COLO829 (cell line): ENCODE measurements around the gene ARHGAP27.
"Not testable (repeated sequence)": the region's sequence is repeated elsewhere in the genome, so short reads cannot be mapped to it uniquely, and the experiment has no call there.

ENCODE experiments used
- DNase-seq: peaks from one replicate; pipeline ENCODE4 v3.0.0; 2012; ENCODE audit warnings: low spot score

The ARHGAP27 gene, protein sequence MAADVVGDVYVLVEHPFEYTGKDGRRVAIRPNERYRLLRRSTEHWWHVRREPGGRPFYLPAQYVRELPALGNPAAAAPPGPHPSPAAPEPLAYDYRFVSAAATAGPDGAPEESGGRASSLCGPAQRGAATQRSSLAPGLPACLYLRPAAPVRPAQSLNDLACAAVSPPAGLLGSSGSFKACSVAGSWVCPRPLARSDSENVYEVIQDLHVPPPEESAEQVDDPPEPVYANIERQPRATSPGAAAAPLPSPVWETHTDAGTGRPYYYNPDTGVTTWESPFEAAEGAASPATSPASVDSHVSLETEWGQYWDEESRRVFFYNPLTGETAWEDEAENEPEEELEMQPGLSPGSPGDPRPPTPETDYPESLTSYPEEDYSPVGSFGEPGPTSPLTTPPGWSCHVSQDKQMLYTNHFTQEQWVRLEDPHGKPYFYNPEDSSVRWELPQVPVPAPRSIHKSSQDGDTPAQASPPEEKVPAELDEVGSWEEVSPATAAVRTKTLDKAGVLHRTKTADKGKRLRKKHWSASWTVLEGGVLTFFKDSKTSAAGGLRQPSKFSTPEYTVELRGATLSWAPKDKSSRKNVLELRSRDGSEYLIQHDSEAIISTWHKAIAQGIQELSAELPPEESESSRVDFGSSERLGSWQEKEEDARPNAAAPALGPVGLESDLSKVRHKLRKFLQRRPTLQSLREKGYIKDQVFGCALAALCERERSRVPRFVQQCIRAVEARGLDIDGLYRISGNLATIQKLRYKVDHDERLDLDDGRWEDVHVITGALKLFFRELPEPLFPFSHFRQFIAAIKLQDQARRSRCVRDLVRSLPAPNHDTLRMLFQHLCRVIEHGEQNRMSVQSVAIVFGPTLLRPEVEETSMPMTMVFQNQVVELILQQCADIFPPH

DNA sequence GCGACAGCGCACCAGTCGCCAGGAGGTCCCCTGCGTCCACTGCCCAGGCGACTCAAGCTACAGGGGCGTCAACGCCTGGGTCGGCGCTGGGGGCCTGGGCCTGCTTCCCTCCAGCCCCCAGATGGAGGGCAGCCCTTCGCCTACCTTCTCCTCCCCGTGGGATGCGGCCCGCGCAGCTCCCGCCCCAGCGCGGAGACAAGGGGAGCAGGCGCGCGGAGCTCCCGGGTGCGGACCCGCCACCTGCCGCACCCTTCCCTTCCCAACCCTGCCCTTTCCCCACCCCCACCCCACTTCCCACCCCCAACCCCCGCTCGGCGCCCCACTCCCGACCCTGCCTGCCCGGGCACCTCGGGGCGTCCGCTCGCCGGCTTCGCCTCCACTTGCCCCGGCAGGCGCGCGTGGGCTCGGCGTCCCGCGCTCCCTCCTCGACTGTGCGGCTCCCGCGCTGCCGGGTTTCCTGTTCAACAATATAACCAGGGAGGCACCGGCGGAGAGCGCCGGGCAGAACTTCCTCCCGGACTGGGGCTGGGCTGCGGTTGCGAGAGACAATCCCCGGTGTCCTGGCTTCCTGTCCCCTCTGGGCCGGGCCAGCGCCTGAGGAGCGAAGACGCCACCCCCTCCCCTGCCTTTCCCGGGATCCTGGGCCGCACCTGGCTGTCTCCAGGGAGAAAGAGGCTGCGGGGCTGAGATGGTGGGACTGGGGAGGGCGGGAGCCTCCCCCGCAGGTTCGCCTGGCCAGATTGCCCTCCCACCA lies at the start of gene ARHGAP27:
TSS of gene ARHGAP27 (minus strand) at position 466 of the 754 bp plus-strand sequence. CDS start 2,591 bp downstream, outside the sequence.
- DNase-seq, result no peak

DNA sequence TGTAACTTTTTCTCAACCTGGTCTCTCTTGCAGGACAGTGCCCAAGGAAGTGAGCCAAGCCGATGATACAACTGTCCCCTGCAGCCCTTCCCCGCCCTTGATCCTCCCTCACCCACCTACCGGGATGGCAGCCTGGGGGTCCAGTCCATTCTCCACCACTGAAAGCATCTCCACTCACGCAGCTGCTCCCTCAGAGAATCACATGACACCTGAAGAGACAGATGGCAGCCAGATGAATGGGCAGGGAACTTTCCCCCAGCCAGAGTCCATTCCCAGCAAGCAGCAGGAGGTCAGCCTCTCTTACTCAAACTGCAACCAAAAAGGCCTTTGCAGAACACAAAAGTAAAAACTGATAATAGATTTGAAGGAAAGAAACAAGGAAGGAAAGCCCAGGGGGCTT lies 49.6 kb upstream of the ARHGAP27 start:
- not testable (repeated sequence) for DNase-seq

DNA sequence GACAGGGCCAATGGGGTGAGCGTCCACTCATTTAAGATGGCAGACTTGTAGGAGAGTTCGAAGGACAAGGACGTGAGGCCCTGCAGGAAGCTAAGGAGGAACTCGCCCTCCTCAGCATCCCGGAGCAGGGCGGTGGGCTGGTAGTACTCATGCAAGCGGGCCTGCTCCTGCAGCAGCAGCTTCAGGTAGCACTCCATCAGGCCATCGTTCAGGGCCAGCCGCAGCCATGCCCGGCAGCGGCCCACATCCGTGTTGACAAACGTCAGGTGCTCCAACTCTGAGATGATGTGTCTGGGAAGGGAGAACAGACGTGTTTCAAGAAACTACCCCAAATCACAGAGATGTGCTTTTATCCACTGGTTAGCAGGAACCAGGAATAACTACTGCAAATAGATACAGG lies 42.8 kb upstream of the ARHGAP27 start:
- DNase-seq, result not testable (repeated sequence)

DNA sequence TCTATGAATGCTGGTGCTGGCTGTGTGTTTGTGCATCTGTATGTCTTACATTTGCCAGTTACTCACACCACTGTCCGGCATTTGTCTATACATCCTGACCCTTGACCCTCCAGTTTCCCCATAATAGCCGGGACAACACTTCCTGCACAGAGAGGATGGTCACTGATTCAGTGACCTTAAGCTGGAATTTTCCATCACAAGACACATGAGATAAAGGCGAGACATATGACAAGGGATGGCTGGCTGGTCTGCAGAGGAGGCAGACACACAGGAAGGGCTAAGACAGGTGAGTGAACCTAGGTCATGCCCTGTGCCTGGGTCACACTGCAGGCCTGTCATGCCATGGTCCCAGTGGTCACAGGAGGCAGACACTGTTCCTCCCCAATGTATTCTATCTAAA lies 39.6 kb upstream of the ARHGAP27 start:
- not testable (repeated sequence) for DNase-seq

DNA sequence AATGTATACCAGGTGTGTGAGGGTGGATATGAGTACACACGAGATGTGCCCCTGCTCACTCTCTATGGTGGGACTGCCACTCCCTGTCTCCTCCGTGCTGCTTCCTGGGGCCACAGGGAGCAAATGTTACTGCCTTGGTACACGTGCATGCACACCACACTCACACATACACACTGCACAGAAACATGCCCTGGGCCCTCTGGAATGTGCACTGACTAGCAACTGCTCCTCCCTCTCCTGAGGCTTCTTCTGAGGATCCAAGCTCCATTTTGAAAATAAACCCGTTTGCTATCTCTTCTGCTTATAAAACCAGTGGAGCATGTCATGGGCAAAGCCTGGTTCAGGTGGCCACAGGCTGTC lies 36.5 kb upstream of the ARHGAP27 start:
- DNase-seq, result not testable (repeated sequence)

DNA sequence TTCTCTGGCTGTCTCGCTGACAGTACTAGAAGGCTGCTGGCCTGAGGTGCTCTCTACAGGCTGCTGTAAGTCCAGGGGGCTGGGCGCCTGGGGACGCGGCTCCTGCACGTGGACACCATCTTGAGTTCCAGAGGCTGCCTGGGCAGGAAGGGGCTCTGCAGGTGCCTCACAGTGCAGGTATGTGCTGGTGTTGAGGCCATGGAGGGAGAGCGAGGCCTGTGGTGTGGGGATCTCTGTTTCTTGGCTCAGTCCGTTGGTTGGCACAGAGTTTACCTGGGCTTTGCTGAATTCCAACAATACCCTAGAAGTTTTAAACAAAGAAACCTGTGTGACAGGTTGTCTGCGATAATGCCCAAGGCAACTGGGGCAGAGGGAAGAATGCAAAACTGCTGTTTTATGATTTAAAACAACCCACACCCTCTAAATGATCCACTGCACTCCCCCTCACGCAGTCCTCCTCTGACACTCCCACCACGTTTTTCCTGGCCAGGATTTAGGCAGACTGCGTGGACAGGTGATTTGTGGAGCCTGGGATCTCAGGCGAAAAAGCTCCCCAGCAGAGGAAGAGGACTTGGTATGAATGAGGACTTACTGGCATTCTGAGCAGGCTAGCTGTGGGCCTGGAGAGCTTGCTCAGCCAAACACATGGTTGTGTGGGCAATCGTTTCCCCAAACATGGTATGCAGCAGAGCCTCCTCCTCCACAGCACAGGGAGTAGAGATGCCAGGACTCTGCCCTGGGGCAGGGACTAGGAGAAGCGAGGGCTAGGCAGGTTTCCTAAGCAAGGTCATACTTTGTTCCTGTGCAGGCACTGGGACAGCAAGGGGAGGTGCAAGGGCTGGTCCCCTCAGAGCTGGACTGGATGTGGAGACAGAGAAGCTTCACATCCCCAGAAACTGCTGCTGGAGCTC lies 35.9 kb upstream of the ARHGAP27 start:
- not testable (repeated sequence) for DNase-seq

DNA sequence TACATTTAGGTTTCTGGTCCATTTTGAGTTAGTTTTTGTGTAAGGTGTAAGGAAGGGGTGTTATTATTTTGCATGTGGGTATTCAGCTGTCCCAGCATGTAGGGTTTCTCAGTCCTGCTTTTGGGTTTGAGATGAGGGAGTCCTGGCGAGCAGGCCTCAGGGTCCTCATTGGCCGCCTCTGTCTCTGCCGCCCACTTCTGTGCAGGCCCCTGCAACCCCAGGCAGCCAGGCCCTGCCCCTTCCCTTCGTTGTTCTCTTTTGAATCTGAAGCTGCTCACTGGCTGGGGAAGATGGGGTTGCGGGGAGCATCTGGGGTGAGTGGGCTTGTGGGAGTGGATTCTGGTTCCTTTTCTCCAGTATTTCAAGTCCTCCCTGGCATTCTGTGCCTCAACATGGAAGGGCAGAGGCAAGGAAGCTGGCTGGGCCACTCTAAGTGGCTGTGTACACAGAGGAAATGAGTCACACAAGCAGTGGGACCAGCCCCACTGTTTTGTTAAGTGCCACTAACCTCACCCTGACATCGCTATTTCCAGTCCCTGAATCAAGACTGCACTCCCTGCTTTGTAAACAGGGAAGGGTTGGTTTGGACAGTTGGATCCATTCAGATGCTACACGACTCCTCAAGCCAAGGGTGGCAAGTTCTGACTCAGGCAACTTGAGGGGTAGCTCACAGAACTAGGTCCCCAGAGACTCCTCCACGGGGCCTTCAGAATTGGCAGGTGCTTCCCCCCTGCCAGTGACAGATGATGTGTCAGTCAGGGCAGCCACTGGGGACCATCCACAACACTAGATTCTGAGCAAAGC lies 29.1 kb upstream of the ARHGAP27 start:
- not testable (repeated sequence) for DNase-seq

DNA sequence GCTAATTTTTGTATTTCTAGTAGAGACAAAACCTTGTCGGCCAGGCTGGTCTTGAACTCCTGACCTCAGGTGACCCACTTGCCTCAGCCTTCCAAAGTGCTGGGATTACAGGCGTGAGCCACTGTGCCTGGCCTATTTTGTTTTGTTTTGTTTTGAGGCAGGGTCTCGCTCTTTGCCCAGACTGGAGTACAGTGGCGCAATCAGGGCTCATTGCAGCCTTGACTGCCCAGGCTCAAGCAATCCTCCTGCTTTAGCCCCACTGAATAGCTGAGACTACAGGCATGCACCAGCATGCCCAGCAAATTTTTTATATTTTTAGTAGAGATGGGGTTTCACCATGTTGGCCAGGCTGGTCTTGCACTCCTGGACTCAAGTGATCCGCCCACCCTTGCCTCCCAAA lies 27.8 kb upstream of the ARHGAP27 start:
- not testable (repeated sequence) for DNase-seq

DNA sequence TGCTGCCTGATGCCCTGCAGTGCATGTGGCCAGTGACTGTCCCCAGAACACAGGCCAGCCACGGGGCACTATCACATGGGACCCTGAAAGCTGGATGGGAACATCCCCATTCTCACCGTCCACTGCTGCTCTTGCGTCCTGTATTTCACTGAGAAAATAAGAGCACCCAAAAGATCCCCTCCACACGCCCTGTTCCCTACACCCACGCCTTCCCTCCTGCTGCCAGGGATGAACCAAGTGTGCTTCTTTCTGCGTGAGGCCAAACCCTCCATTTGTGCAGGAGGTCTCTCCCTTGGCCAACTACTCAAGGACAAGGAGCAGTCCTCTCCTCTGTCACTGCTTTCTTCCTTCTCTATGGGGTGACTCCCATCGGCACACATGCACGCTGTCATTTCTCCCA lies 21.7 kb upstream of the ARHGAP27 start:
- not testable (repeated sequence) for DNase-seq

DNA sequence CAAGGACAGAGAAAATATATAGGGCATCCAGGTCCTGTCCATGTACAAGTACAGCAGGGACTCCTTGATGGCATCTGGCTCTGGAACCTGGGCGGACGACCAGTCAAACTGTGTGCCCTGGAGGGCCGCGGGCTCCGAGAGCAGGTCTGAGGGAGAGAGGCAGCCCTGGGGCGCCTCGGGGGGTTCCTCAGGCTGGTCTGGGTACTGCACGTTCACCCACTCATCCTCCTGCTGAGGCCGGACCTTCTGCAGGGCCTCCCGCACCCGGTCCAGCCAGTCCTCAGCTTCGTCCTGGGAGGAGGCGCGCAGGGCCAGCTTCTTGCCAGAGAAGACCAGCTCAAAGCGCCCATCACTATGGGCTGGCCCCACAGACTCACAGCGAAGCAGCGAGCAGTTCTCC lies 21.1 kb upstream of the ARHGAP27 start:
- DNase-seq, result not testable (repeated sequence)

DNA sequence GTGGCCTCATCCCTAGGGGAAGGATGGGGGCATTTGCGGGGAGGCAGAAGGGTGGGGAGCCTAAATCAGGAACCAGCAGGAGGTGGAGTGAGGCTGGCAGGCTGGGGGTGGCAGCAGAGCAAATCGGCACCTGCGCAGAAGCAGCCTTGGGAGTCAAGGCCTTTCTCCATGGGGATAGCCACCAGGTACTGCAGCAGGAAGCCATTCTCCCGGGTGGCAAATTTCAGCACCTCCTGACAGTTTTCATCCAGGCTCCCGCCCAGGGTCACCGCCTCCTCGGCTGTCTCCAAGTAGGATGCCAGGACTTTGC lies 20.5 kb upstream of the ARHGAP27 start:
- DNase-seq, result not testable (repeated sequence)

DNA sequence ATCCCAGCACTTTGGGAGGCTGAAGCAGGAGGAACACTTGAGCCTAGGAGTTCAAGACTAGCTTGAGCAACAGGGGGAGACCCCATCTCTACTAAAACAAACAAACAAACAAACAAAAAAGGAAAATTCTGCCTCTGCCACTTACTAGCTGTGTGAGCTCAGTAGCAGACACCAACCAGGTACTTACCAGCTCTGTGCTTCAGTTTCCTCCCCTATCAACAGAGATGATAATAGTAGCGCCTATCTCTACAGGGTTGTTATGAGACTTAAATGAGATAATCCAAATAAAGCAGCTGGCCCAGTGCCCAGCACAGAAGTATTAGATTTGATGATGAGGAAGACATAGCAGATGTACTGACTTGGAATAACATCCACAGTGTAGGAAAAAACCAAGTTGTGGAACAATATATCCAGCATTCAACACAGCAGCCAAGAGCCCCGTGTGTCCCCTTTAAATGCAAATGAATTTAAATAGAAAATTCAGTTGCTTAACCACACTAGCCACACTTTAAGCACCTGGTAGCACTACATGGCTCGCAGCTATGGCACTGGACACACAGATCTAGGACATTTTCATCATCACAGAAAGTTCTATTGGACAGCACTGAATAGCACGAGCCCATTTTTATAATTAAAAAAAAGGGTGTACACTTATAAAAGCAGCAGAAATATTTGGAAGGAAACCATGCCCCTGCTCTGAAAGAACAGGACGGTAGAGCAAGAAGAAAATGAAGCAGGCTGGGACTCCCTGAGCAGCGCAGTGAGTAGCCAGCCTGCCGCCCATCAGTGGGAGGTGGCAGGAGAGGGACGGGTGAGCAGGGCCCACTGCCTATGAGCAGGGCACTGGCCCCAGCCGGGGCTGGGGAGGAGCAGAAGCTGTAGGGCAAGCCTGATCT lies 19.9 kb upstream of the ARHGAP27 start:
- DNase-seq, result not testable (repeated sequence)

DNA sequence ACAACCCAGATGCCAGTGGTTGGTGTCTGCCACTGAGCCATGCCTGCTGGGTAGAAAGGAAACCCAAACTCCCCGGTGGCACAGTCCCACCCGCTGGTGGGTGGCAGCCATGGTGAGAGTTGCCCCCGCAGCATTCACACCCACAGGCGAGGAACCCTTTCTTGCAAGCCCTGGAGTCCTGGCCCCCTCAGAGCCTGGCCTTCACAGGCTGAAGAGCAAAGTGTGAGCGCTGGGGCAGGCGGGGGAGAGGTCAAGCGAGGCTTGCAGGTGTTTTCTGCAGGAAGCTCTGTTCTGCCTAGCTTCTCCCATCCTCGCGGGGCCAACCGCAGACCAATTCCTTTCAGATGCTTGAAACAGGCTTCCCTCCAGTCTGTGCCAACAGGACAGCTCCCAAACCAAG lies 19.0 kb upstream of the ARHGAP27 start:
- not testable (repeated sequence) for DNase-seq

DNA sequence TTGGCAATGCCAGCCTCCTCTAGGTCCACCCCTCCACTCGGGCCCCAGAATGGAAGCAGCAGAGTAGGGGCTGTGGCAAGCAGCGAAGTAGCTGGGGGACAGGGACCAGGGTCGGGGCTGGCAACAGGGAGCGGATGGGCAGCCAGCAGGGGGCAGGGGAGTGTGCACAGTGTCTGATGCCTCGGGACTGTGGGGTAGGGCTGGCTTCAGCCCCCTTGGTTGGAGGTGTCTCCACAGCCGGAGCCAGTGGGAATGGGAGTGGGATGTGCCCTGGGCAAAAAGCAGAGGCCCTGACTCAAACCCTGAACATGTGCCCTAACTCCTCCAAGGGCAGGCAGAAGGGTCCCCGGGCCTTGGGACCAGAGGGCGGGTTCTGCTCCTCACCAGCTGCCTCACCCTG lies 18.5 kb upstream of the ARHGAP27 start:
- DNase-seq, result no peak

DNA sequence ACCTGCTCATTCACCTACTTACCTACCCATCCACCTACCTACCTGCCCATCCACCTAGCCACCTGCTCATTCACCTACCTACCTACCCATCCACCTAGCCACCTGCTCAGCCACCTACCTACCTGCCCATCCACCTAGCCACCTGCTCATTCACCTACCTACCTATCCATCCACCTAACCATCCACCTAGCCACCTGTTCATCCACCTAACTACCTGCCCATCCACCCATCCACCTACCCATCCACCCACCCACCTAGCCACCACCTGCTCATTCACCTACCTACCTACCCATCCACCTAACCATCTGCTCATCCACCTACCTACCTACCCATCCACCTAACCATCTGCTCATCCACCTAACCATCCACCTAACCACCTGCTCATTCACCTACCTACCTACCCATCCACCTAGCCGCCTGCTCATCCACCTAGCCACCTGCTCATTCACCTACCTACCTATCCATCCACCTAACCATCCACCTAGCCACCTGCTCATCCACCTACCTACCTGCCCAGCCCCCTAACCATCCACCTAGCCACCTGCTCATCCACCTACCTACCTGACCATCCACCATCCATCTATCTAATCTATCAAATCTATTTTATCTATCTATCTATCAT lies 17.1 kb upstream of the ARHGAP27 start:
- not testable (repeated sequence) for DNase-seq

DNA sequence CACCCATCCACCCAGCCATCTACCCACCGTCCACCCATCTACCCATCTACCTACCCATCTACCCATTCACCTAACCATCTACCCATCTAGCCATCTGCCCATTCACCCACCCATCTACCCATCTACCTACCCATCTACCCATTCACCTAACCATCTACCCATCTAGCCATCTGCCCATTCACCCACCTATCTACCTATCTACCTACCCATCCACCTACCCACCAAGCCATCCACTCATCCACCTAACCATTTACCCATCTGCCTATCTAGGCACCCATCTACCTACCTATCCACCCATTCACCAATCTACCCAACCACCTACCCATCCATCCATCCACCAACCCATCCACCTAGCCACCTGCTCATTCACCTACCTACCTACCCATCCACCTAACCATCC lies 16.6 kb upstream of the ARHGAP27 start:
- DNase-seq, result not testable (repeated sequence)

DNA sequence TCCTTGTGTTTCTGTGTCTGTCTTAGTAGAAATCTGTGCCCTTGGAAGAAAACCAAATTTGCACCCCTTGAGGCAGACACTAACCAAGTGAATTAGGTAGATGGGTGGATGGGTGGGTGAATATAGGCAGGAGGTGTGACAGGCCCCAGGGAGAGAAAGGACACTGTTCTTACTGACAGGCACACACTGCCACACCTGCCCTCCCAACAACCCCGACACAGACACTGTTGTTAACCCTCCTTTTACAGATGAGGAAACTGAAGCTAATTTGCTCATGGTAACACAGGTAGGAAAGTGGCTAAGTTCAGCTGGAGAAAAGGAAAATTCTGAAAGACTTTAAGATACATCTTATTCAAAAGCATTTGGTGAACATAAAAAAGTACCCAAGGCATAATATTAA lies 15.8 kb upstream of the ARHGAP27 start:
- DNase-seq, result not testable (repeated sequence)

DNA sequence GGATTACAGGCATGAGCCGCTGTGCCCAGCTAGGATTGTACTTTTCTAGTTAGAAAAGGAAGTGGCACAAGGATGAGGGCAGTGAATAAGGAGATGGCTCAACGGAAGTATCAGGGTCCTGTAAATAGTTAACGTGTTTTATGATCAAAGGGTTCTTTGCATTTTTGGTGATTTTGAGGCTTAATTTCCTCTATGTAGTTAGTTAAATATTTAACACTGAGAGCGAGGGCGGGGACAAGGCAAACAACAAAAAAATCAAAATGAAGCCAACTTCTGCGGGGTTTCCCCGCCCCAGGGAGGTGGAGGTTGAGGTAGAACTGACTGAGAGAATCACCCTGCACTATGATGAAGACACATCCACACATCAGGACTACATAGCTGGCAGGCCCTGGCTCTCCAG lies 15.4 kb upstream of the ARHGAP27 start:
- not testable (repeated sequence) for DNase-seq

DNA sequence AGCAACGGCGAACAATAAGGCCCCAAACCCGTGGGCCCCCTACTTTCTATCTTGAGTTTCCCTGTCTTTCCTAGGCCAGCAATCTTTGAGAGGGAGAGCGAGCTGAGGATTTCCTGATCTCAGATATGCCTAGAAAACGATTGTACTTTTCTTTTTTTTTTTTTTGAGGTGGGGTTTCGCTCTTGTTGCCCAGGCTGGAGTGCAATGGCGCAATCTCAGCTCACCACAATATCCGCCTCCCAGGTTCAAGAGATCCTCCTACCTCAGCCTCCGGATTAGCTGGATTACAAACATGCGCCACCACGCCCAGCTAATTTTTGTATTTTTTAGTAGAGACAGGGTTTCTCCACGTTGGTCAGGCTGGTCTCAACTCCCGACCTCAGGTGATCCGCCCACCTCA lies 15.0 kb upstream of the ARHGAP27 start:
- DNase-seq, result not testable (repeated sequence)
